Type B pancreatic cell (in vitro differentiated cells): Measurements from ENCODE around the gene TTC1. TPM values are rescaled to one million over a fixed set of nuclear protein-coding genes. Genes with fewer than 3 reads are reported as not detected.

Experiments
- DNase-seq: peaks from one replicate; pipeline ENCODE4 v3.0.0; 2021; ENCODE audit warnings: mixed read lengths; ENCODE audit not compliant: unreplicated experiment; ENCODE audit errors: extremely low spot score
- H3K27ac Mint-ChIP-seq: 2 replicates; pipeline ENCODE4 v1.8.0; 2021; ENCODE audit warnings: mild to moderate bottlenecking, mixed read lengths
- H3K27me3 Mint-ChIP-seq: 2 replicates; pipeline ENCODE4 v1.8.0; 2021; ENCODE audit warnings: mixed read lengths
- H3K36me3 Mint-ChIP-seq: 2 replicates; pipeline ENCODE4 v1.8.0; 2021; ENCODE audit warnings: mixed read lengths
- H3K4me1 Mint-ChIP-seq: one replicate; pipeline ENCODE4 v1.8.0; 2021; ENCODE audit warnings: mixed read lengths; ENCODE audit not compliant: unreplicated experiment
- H3K4me3 Mint-ChIP-seq: 2 replicates; pipeline ENCODE4 v1.8.0; 2021; ENCODE audit warnings: mild to moderate bottlenecking, mixed read lengths
- H3K9me3 Mint-ChIP-seq: 2 replicates; pipeline ENCODE4 v1.8.0; 2021; ENCODE audit warnings: mixed read lengths
- total RNA-seq: library from RNA; stranded (reverse); gene quantifications from 2 replicates; pipeline ENCODE4 v1.2.1, GENCODE V29; 2021; ENCODE audit warnings: low replicate concordance
- TF ChIP-seq, protein P1 (sequence below): fragments of 200-600 bp; sonication (generic); conservative IDR thresholded peaks from 2 replicates; pipeline ENCODE4 v1.5.0; 2021; ENCODE audit warnings: antibody characterized with exemption, mild to moderate bottlenecking

Gene TTC1
- total RNA-seq, 1 donor from 2014 or later = 34.6 TPM

DNA sequence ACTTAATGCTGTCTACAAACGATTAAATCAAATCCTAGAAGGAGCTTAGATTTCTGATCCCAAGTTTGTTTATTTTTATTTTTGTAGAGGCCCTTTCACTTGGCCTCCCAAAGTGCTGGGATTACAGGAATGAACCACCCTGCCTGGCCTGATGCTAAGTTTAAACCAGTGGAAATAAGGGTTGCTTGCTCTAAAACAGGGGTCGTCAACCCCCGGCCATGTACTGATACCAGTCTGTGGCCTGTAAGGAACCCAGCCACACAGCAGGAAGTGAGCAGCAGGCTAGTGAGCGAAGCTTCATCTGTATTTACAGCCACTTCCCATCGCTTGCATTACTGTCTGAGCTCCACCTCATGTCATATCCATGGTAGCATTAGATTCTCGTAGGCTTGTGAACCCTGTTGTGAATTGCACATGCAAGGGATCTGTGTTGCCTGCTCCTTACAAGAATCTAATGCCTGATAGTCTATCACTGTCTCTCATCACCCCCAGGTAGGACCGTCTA lies 11.4 kb downstream of the TTC1 start:
- Mint-ChIP-seq H3K36me3 (peaks cover 5% of the 10 kb centered on the region), H3K4me1 (peaks cover 10% of the 10 kb centered on the region)
- DNase-seq = no peak

DNA sequence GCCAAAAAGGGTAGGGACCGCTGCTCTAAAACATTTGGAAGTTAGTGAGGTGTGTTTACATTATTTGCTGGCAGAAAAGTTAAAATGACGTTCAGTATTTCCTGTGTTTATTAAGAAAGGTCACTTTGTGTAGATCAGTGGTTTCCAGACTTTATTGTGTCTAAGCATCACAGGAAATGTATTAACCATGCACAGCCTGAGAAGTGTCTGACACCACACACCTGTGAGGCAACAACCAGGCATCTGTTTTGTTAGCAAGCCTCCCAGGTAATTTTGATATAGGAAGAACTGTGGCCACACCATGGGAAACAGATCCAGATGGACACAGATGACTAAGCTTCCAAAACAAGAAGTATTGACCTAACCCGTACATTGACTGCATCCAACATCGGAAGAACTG lies 12.0 kb downstream of the TTC1 start:
- H3K27ac Mint-ChIP-seq = no peak overlapping the region
- no peak for DNase-seq
- no peaks in the 10 kb centered on the region for H3K27me3 Mint-ChIP-seq
- peaks cover 9% of the 10 kb centered on the region for H3K36me3 Mint-ChIP-seq
- H3K4me3 Mint-ChIP-seq = no peak overlapping the region
- TF ChIP-seq, protein P1, sequence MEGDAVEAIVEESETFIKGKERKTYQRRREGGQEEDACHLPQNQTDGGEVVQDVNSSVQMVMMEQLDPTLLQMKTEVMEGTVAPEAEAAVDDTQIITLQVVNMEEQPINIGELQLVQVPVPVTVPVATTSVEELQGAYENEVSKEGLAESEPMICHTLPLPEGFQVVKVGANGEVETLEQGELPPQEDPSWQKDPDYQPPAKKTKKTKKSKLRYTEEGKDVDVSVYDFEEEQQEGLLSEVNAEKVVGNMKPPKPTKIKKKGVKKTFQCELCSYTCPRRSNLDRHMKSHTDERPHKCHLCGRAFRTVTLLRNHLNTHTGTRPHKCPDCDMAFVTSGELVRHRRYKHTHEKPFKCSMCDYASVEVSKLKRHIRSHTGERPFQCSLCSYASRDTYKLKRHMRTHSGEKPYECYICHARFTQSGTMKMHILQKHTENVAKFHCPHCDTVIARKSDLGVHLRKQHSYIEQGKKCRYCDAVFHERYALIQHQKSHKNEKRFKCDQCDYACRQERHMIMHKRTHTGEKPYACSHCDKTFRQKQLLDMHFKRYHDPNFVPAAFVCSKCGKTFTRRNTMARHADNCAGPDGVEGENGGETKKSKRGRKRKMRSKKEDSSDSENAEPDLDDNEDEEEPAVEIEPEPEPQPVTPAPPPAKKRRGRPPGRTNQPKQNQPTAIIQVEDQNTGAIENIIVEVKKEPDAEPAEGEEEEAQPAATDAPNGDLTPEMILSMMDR = no peak
- no peaks in the 10 kb centered on the region for H3K9me3 Mint-ChIP-seq
- H3K4me1 Mint-ChIP-seq = peaks cover 10% of the 10 kb centered on the region

More for the DNA sequence above, 11.4 kb downstream of the TTC1 start:
- no peak overlapping the region for H3K4me3 Mint-ChIP-seq
- H3K9me3 Mint-ChIP-seq = no peaks in the 10 kb centered on the region
- H3K27me3 Mint-ChIP-seq = no peaks in the 10 kb centered on the region
- TF ChIP-seq, protein P1 = no peak
- H3K27ac Mint-ChIP-seq = no peak overlapping the region

DNA sequence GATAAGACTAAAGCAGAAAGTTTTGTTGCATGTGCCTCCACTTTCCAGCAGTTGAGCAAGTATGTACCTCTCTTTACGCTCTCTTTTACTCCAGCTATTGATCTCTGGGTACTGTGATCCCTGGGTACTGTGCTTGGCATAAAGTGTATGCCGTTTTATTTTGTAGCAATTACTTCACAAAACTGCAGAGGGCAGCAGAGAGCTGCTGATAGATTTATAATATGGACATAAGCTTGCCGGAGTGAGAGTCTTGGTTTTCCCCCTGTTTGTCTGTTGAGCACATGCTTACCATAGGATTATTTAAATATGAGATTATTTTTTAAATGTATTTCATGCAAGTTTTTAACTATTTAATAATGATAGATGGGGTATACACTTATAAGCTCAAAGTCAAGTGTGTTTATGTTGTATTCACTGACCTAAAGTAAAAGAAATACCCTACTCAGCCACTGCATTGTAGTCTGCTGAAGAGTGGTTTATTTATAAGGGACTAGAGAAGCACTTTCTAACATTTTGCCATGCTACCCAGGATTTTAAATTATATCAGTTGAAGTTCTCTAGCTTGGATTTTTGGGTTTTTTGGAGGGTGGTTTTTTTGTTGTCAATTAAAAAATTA lies 13.0 kb downstream of the TTC1 start:
- Mint-ChIP-seq H3K4me1 (peaks cover 10% of the 10 kb centered on the region), H3K36me3 (peaks cover 11% of the 10 kb centered on the region), H3K4me3 (no peak overlapping the region), H3K27ac (peak overlapping the region; percentile 11), H3K27me3 (no peaks in the 10 kb centered on the region), H3K9me3 (no peaks in the 10 kb centered on the region)
- TF ChIP-seq, protein P1 = peak; percentile 90
- DNase-seq = no peak

DNA sequence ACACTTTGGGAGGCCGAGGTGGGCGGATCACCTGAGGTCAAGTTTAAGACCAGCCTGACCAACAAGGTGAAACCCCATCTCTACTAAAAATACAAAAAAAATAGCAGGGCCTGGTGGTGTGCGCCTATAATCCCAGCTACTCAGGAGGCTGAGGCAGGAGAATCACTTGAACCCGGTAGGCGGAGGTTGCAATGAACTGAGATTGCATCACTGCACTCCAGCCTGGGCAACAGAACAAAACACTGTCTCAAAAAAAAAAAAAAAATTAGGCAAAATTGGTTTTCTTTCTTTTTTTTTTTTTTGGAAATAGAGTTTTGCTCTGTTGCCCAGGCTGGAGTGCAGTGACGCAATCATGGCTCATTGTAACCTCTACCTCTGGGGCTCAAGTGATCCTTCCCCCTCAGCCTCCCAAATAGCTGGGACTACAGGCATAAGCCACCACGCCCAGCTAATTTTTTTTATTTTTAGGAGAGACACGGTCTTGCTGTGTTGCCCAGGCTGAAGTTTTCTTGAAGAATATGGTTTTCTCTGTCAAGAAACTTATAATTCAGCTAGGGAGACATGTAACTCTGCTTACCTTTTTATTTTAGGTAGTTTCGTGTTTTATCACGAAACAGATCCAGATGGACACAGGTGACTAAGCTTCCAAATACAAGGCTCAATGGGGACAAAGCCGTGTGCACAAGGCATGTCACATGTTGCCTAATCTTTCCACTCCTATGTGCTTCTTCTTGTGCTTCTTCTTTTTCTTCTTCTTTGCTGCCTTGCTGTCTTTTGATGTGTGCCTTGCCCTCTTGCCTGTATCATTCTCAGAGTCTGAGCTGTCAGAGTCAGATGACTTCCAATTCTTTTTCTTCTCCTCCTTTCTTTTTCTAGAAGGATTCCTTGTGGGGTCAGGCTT lies 14.3 kb downstream of the TTC1 start:
- Mint-ChIP-seq H3K36me3 (peaks cover 11% of the 10 kb centered on the region), H3K9me3 (no peaks in the 10 kb centered on the region), H3K27me3 (no peaks in the 10 kb centered on the region), H3K4me1 (peaks cover 10% of the 10 kb centered on the region), H3K27ac (peak overlapping the region; percentile 10), H3K4me3 (no peak overlapping the region)
- no peak for DNase-seq
- TF ChIP-seq, protein P1 = no peak

DNA sequence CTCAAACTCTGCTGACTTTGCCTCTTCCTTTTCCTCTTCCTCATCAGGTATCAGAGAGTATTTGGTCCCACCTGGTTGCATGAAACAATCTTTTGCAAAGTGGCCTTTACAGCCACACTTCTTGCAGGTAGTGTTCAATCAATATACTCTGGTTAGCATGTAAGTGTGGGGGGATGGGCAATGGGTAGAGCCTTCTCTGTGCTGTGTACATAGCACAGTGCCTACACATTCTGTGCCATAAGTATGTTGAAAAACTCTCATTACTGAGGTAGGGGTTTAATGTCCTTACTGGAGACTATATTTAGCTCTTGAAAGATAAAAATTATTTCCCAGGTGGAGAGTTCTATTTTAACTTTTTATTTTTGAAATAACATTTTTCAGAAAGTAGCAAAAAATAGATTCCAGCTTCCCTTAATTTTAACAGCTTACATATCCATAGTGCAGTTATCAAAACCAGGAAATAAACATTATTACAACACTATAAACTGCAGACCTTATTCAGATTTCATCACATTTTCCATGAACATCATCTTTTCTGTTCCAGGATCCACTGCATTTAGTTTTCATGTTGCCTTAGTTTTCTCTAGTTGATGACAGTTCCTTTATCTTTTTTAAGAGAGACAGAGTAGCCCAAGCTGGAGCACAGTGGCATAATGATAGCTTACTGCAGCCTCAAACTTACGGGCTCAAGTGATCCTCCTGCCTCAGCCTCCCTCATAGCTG lies 15.1 kb downstream of the TTC1 start:
- TF ChIP-seq, protein P1 = no peak
- Mint-ChIP-seq H3K27me3 (no peaks in the 10 kb centered on the region), H3K27ac (peak overlapping the region; percentile 10), H3K36me3 (peaks cover 11% of the 10 kb centered on the region), H3K4me3 (no peak overlapping the region), H3K4me1 (peaks cover 10% of the 10 kb centered on the region), H3K9me3 (no peaks in the 10 kb centered on the region)
- DNase-seq = no peak
